ENCODE measurements around the gene GPR137C. TPM values are rescaled to one million over a fixed set of nuclear protein-coding genes. Genes with fewer than 3 reads are reported as not detected.

Gene GPR137C
- total RNA-seq, 4 donors from 2014 or later = 1.1 to 10.9 TPM; not detected in 2

DNA sequence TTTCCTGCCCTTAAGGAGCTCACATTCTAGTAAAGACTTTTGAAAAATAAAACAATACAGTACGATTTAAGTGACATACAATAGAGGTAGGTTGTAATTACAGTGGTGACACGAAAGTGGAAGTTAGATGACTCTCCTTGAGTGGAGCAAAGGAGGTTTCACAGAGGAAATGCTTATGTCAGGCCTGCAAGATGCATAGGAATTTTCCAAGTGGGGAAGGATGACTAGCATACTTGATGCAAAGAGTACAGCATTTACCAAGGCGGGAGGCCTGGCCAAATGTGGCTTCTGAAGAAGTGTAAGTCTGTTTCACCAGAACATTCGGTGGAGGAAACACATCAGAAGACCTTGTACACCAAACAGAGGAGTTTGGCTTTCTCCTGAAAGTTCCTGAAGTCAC, 87.5 kb downstream of the GPR137C start:
- TF ChIP-seq POLR2A (IDR thresholded peaks at IDR 0.05) = no peak
- no peak for TF ChIP-seq CTCF (IDR thresholded peaks at IDR 0.05)
- no peak overlapping the region for H3K27ac ChIP-seq
- intact Hi-C loops (cut with DNase I; ENCODE audit: low total_unique reads) = no loop called here
- no peaks in the 10 kb centered on the region for H3K36me3 ChIP-seq
- H3K4me3 ChIP-seq = no peak overlapping the region
- no peaks in the 10 kb centered on the region for H3K4me1 ChIP-seq
- no peaks in the 10 kb centered on the region for H3K9me3 ChIP-seq
- DNase-seq = no peak
- no peaks in the 10 kb centered on the region for H3K27me3 ChIP-seq

DNA sequence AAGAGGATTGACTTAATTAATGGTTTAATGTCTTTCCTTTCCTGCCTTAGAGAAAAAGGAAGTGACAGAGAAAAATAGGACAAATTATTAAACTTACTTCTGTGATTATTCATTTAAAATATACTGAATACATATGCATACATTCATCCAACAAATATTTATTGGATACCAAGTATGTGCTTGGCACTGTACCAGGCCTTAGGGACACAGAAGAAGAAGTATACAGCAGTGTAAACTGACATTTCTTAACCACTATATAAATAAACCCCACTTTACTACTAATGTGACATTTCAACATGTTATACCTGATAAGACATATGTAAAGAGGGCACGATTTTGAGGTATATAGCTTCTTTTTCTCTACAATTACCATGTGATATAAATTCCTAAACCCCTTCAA, 89.1 kb downstream of the GPR137C start:
- Histone ChIP-seq H3K36me3 (no peaks in the 10 kb centered on the region), H3K4me1 (no peaks in the 10 kb centered on the region)
- TF ChIP-seq CTCF (IDR thresholded peaks at IDR 0.05) (no peak), POLR2A (IDR thresholded peaks at IDR 0.05) (no peak)

DNA sequence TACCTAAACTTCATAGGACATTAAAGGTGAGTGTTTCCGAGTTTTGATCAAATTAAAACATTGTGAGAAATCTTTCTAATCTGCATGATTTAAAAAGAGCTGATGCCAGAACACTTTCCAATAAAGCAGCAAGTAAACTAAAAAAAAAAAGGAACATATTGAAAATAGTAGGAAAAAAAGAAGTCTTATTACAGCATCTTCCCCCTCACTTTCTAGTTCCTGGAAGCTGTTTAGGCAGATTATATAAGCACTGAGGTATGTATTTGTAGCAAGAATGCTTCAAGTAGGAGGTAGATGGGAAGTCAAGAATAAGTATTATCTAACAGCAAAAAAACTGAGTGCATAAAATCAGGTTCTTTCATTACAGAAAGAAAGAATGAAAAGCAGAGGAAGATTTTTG, 96.9 kb downstream of the GPR137C start:
- Histone ChIP-seq H3K27ac (no peak overlapping the region), H3K27me3 (no peaks in the 10 kb centered on the region), H3K4me1 (no peaks in the 10 kb centered on the region), H3K4me3 (no peak overlapping the region), H3K36me3 (no peaks in the 10 kb centered on the region), H3K9me3 (no peaks in the 10 kb centered on the region)
- DNase-seq = no peak
- intact Hi-C loops (cut with DNase I; ENCODE audit: low total_unique reads) = no loop called here
- TF ChIP-seq POLR2A (IDR thresholded peaks at IDR 0.05) (no peak), CTCF (IDR thresholded peaks at IDR 0.05) (no peak)

More for the DNA sequence above, 89.1 kb downstream of the GPR137C start:
- H3K4me3 ChIP-seq = no peak overlapping the region
- intact Hi-C loops (cut with DNase I; ENCODE audit: low total_unique reads) = no loop called here
- no peak for DNase-seq
- H3K27ac ChIP-seq = no peak overlapping the region
- H3K9me3 ChIP-seq = no peaks in the 10 kb centered on the region
- no peaks in the 10 kb centered on the region for H3K27me3 ChIP-seq

DNA sequence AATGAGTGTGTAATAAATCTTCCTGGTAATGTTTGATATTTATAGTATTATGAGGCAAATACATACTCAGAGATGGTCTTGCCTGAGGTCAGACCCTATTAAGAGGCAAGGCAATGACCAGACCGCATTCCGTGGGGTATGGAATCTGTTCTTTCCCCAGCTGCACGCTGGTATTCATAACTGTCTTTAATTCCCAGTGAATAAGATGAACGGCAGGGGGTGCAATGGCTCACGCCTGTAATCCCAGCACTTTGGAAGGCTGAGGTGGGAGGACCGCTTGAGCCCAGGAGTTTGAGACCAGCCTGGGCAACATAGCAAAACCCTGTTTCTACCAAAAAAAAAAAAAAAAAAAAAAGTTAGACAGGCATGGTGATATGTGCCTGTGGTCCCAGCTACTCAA, 98.1 kb downstream of the GPR137C start:
- no peaks in the 10 kb centered on the region for H3K4me1 ChIP-seq
- DNase-seq = no peak
- intact Hi-C loops (cut with DNase I; ENCODE audit: low total_unique reads) = no loop called here
- no peaks in the 10 kb centered on the region for H3K27me3 ChIP-seq
- no peak overlapping the region for H3K4me3 ChIP-seq
- H3K27ac ChIP-seq = no peak overlapping the region
- no peaks in the 10 kb centered on the region for H3K36me3 ChIP-seq
- H3K9me3 ChIP-seq = no peaks in the 10 kb centered on the region
- TF ChIP-seq CTCF (IDR thresholded peaks at IDR 0.05) (no peak), POLR2A (IDR thresholded peaks at IDR 0.05) (no peak)

- H3K9me3 ChIP-seq = no peaks in the 10 kb centered on the region
- H3K27ac ChIP-seq = no peak overlapping the region
- TF ChIP-seq POLR2A (IDR thresholded peaks at IDR 0.05) (no peak), CTCF (IDR thresholded peaks at IDR 0.05) (no peak)
- H3K27me3 ChIP-seq = no peaks in the 10 kb centered on the region
- no peak for DNase-seq
- H3K36me3 ChIP-seq = peaks cover 0 to 2% of the 10 kb centered on the region in 2 donors
- intact Hi-C loops (cut with DNase I; ENCODE audit: low total_unique reads) = no loop called here
- no peaks in the 10 kb centered on the region for H3K4me1 ChIP-seq
- H3K4me3 ChIP-seq = no peak overlapping the region
These were observed 104.3 kb downstream of the GPR137C start for GRCh38 chr14:52656905-52657304.

Measured in uterus (tissue), 4 donors.